ENCODE results near the gene TM4SF20.
A peak's percentile ranks its signal among the peaks of the same experiment; 100 is the strongest.
"Not testable (repeated sequence)": the region's sequence is repeated elsewhere in the genome, so short reads cannot be mapped to it uniquely, and the experiment has no call there.

TM4SF20 gene

GRCh38 chr2:227366769-227367426 lies 12.2 kb downstream of the TM4SF20 start:
- ATAC-seq (no peak), DNase-seq (no peak)

- ATAC-seq (no peak), DNase-seq (no peak)
Measured at GRCh38 chr2:227365833-227366232, 13.3 kb downstream of the TM4SF20 start.

- not testable (repeated sequence) for ATAC-seq, DNase-seq
Measured at GRCh38 chr2:227364585-227365263, 14.4 kb downstream of the TM4SF20 start.

- ATAC-seq (no peak), DNase-seq (no peak)
Measured at GRCh38 chr2:227363756-227364155, 15.3 kb downstream of the TM4SF20 start.

- ATAC-seq (no peak), DNase-seq (no peak)
Measured at GRCh38 chr2:227360351-227360750, 18.8 kb downstream of the TM4SF20 start.

- peak; percentile 85 for ATAC-seq
Measured at GRCh38 chr2:227351639-227352038, 27.5 kb downstream of the TM4SF20 start.

GRCh38 chr2:227349989-227350612 lies 29.0 kb downstream of the TM4SF20 start:
- DNase-seq (no peak), ATAC-seq (no peak)

More at GRCh38 chr2:227351639-227352038, 27.5 kb downstream of the TM4SF20 start:
- no peak for DNase-seq

- ATAC-seq (no peak), DNase-seq (no peak)
Measured at GRCh38 chr2:227348324-227348723, 30.8 kb downstream of the TM4SF20 start.

GRCh38 chr2:227347117-227347516 lies 32.0 kb downstream of the TM4SF20 start:
- no peak for DNase-seq
- ATAC-seq: no peak

GRCh38 chr2:227344231-227344630 lies 34.9 kb downstream of the TM4SF20 start:
- ATAC-seq: no peak

GRCh38 chr2:227341553-227341952 lies 37.6 kb downstream of the TM4SF20 start:
- ATAC-seq (no peak), DNase-seq (no peak)

More at GRCh38 chr2:227344231-227344630, 34.9 kb downstream of the TM4SF20 start:
- DNase-seq: no peak

- ATAC-seq (no peak), DNase-seq (no peak)
Measured at GRCh38 chr2:227340106-227340505, 39.0 kb downstream of the TM4SF20 start.

GRCh38 chr2:227339098-227339599 lies 40.0 kb downstream of the TM4SF20 start:
- ATAC-seq: no peak
- DNase-seq: no peak

- no peak for ATAC-seq
Measured at GRCh38 chr2:227337442-227337841, 41.7 kb downstream of the TM4SF20 start.

GRCh38 chr2:227335713-227336112 lies 43.4 kb downstream of the TM4SF20 start:
- ATAC-seq: no peak
- DNase-seq: no peak

More at GRCh38 chr2:227337442-227337841, 41.7 kb downstream of the TM4SF20 start:
- DNase-seq: no peak

- ATAC-seq: no peak
- DNase-seq: no peak
Measured at GRCh38 chr2:227326783-227327182, 52.3 kb downstream of the TM4SF20 start.

- DNase-seq: peak; percentile 25
- no peak for ATAC-seq
Measured at GRCh38 chr2:227325839-227326195, 53.3 kb downstream of the TM4SF20 start.

- DNase-seq (peak; percentile 94), ATAC-seq (peak; percentile 99)
Measured at GRCh38 chr2:227324995-227325838, 53.9 kb downstream of the TM4SF20 start, which contains the start of gene MFF. Gene MFF (plus strand): TSS chr2:227325251. CDS start chr2:227330666, 5,415 bp downstream.

GRCh38 chr2:227324642-227324994 lies 54.5 kb downstream of the TM4SF20 start:
- DNase-seq (no peak), ATAC-seq (no peak)

- ATAC-seq (no peak), DNase-seq (no peak)
Measured at GRCh38 chr2:227323818-227324217, 55.3 kb downstream of the TM4SF20 start.

- no peak for DNase-seq
- ATAC-seq: no peak
Measured at GRCh38 chr2:227322530-227323205, 56.4 kb downstream of the TM4SF20 start.
